NCI-H1417 treated with DMSO at 0.1 percent for 48 hours (cell line): Measurements from ENCODE around the gene OMD.
"Not testable (repeated sequence)": the region's sequence is repeated elsewhere in the genome, so short reads cannot be mapped to it uniquely, and the experiment has no call there.

Experiments used
- DNase-seq: peaks from one replicate; lab custom pipeline; 2025; lab: John Stamatoyannopoulos, UW

Gene OMD

GRCh38 chr9:92411157-92411556 is 13.1 kb downstream of the OMD start:
- not testable (repeated sequence) for DNase-seq

GRCh38 chr9:92408747-92409478 is 15.4 kb downstream of the OMD start:
- DNase-seq: no peak

GRCh38 chr9:92407818-92408217 is 16.5 kb downstream of the OMD start:
- no peak for DNase-seq

DNA sequence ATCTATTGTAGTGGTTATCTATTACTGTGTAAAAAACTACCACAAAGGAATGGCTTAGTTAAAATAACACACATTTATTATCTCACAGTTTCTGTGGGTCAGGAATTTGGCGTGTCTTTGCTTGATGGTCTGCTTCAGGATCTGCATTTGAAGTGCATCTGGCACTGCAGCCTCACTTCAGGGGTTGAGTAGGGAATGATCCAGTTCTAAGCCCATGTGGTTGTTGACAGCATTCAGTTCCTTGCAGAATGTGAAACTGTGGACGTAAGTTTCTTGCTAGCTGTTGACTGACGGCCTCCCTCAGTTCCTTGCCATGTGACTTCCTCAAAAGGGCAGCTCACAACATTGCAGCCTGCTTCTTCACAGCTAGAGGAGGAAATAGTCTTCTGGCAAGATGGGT is 17.8 kb downstream of the OMD start:
- no peak for DNase-seq

DNA sequence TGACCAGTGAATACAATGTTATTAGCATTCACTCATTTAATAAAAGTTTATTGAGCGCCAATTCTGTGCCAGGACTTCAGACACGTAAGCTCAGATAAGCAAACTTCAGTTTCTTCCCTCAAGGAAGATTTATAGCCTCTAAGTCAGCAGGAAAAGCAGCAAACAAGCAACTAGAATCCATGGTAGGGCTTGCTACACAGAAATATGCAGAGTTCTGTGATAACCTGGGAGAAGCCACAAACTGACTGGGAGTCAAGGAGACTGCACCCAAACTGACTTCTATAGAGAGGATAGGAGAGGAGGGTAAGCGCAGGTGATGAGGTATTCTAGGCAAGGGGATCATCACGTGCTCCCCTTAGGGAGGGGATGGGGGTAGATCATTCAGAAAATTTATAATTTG is 18.5 kb downstream of the OMD start:
- DNase-seq: no peak

DNA sequence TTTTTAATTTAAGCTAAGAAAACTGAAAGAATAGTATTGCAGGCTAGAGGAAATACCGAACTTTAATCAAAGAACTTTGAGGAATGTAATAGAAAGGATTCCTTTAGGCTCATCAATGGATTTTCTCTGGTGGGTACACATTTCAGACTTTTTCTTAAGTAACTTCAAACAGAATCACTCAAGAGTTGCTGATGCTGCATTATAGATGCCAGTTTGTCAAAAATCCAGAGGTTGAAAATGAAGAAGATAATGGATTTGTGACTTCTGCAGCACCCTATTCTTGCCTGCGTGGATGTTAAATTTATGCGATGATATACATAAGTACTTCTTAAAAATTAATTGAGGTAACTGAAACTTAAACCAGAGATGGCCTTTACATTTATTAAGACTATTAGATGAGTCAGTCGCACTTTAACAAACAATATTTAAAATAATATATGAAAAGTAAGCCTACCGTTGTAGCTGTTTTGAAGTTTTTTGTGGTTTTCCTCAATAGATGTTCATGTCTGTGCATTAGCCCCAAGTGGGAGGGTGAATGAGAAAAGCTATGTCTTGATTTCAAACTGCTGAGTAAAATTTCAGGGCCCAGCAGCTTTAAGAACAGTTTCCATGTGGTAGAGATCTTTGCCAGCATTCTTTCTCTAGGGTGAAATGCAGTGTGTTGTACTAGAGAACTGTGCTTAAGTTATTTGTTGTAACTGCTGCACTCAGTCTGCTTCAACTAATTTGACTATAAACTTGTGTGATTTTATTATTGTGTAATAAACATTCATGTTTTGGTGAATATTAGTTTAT is 20.0 kb downstream of the OMD start, which contains the start of gene OGN:
TSS of gene OGN (minus strand) at position 537 of the 795 bp plus-strand sequence. CDS start 1,171 bp downstream, outside the sequence.
- DNase-seq: no peak

- no peak for DNase-seq
These were observed 21.2 kb downstream of the OMD start for GRCh38 chr9:92402826-92403745.

DNA sequence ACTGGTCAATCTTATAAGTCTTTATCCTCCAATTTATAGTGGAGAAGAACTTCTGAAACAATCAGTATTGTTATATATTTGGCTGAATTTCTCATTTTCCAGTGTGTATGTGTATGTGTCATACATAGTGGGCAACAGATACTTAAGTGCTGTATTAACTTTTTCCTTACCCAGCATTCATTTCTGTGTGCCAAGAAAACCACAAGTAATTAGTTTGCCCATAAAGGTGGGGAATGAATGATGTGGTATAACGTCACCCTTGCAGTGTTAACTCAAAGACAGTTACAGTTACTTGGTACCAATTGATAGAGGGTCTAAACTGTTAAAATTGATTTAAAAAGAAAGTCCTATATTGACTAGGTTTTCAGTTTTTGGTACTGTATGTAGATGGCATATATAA is 21.9 kb downstream of the OMD start:
- no peak for DNase-seq

DNA sequence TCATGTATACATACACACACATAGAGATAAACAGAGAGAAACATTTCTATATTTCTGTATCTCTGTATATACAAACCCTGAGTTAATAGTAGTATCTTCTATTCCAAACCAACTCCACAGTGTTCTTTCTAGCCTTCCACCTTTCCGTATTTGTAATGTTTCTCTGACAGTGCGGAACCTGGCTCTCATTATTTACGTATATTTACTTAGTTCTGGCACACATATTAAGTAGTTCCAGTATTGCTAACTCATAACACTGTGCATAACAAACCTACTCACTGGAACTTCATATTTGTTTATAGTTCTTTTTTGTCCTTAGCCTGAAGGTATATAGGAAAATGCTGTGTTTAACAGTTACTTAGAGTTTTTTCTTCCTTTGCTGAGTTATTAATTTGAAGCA is 26.4 kb downstream of the OMD start:
- DNase-seq: no peak

- no peak for DNase-seq
These were observed 28.7 kb downstream of the OMD start for GRCh38 chr9:92395617-92396016.

- no peak for DNase-seq
These were observed 30.6 kb downstream of the OMD start for GRCh38 chr9:92393686-92394085.

- no peak for DNase-seq
These were observed 31.6 kb downstream of the OMD start for GRCh38 chr9:92392690-92393089.

DNA sequence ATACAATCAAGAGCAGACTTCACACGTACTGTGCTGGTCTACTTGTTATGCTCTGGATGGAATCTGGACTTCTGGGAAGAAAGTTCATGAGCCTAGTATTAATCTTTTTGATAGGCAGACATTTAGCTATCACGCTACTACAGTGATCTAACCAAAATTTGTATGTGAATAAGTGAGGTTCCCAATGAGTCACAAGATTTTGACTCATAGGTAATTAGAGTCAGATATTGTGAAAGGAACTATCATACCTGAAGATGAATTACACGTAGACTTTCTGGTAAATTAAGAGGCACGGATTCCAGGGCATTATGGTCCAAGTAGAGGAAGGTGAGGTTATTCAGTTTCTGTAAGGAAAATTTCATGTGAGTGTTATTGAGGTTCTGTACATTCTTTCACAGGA is 38.3 kb downstream of the OMD start:
- DNase-seq: no peak

DNA sequence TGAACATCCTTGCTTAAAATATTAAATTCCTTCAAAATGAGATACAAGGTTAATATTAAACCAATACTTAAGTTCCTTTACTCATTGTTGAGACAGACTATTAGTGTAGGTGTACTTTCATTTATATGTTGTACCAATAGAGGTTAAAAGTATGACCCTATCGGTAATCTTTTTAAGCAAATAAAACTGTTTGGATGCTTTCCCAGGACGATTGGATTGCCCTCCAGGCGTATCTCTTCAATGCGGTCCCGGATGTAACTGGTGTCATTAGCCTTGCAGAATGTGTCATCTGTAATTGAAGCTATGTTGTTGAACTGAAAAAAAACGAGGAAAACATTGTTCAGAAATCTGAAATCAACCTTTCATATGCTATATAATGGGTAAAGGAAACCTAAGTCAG is 38.8 kb downstream of the OMD start:
- DNase-seq: no peak

DNA sequence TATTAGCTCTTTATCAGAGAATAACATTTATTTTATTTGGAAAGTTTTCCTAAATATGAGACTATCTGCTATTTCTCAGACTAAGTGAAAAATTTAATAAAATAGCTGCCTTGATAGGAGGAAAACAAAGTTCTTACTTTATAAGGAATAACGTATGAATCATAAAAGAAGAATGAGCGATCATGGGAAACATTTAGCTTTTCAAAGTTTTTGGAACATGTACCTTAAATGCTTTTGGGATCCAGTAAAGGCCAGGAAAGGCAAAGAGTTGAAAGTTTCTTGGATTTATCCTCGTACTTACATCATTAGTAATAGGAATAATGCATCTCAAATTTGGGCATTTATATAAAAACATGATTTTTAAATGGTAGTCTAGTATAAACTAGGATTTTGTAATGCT is 39.3 kb downstream of the OMD start:
- no peak for DNase-seq

DNA sequence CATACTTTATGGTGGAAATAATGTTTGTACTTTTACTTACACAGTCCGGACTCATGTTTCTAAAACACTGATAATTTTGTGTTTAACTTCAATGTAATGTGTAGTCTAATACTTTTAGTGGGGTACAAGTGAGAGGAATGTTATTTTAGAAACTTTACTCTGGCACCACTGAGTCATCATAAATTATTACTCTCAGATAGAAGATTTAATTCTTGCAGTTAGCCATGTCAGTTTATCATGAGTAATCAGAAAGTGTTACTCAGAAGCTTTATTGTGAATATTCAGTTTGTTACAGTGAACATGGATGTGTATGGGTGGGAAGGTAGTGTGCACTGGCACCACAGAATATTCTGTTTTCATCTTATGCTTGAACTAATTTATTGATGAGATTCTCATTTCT is 39.9 kb downstream of the OMD start:
- DNase-seq: no peak

- no peak for DNase-seq
These were observed 42.5 kb downstream of the OMD start for GRCh38 chr9:92381775-92382174.

DNA sequence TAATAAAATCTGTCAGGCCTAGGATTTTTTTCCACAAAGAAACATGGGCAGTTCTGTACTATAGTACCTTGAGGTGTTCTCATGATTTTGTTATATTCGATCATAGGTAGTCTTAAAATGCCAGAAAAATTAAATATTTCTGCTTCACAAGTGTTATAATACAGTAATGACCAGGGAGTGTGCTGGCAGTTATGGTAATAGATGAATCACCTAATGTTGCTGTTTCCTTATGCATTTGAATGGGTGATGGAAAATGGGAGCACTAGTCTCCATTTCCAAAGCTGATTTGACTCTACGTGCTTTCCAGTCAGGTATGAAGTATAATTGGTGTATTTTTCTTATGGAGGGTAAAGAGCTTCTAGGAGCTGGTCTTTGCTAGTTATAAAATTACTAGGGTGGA is 43.7 kb downstream of the OMD start:
- DNase-seq: no peak

GRCh38 chr9:92378865-92379560 is 45.3 kb downstream of the OMD start:
- DNase-seq: no peak

DNA sequence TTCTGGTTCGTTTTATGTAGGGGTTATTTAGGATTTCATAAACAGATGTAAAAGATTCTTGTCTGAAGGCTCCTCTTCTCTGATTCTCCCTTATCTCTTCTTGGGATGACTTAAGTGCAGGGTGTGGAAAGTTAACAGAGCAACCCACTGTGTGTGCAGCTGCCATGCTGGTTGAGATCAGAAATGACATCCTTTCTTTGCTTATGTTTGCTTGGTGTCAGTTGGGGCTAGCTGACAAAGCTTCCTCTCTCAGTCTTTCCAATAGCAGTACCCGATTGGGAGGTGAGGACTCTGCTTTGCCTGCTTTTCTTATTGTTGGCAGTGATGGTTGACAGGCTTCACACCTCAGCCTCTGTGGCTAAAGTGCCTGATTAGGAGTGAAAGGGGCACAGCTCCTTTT is 46.4 kb downstream of the OMD start:
- no peak for DNase-seq

- DNase-seq: no peak
These were observed 51.1 kb downstream of the OMD start for GRCh38 chr9:92373167-92373566.

DNA sequence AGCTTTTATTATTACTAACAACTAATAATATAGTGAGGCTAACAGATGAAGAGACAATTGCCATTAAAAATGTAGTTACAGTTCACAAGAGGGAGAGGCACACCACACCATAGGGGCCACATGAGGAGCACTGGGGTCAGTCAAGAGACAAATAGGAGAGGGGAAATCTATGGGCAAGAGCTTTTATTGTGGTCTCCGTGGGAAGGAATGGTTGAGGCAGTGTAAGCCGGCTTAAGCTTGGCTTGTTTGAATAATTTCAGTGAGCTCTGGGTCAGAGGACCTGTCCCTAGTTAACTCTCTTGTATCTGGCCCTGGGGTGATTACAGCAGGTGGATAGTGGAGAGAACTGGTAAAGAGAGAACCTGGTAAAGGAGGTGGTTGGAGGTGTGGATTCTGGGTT is 55.2 kb downstream of the OMD start:
- DNase-seq: no peak
